Measurements from ENCODE around the gene GALT.

DNA sequence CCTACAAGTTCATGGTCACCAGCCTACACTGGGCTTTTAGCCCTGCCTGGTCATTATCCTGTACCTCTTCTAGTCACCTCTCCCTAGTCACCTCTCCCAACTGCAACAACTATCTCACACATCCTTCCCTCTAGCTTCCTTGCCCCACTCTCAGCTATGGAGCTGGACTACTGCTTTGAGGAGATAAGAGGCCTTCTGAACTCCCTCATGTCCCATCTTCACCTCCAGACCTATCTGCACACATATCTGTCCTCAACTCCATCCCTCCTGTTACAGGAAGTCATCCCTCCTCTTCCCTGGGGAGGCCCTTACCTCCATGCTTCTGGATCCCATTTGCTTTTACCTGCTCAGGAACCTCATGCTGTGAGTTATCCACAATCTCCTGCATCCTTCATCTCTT lies 40.3 kb upstream of the GALT start:
- TF ChIP-seq, protein P1, sequence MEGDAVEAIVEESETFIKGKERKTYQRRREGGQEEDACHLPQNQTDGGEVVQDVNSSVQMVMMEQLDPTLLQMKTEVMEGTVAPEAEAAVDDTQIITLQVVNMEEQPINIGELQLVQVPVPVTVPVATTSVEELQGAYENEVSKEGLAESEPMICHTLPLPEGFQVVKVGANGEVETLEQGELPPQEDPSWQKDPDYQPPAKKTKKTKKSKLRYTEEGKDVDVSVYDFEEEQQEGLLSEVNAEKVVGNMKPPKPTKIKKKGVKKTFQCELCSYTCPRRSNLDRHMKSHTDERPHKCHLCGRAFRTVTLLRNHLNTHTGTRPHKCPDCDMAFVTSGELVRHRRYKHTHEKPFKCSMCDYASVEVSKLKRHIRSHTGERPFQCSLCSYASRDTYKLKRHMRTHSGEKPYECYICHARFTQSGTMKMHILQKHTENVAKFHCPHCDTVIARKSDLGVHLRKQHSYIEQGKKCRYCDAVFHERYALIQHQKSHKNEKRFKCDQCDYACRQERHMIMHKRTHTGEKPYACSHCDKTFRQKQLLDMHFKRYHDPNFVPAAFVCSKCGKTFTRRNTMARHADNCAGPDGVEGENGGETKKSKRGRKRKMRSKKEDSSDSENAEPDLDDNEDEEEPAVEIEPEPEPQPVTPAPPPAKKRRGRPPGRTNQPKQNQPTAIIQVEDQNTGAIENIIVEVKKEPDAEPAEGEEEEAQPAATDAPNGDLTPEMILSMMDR (conservative IDR thresholded peaks at IDR 0.05; ENCODE audit: low read depth, low read length) = no peak
- TF ChIP-seq EZH2 (IDR thresholded peaks at IDR 0.05; ENCODE audit: borderline replicate concordance, low read depth, low read length, poor library complexity, severe bottlenecking) = no peak

All from A673 (cell line).